GM18868 (cell line): Measurements from ENCODE around the gene ARHGAP9.
"Not testable (repeated sequence)": the region's sequence is repeated elsewhere in the genome, so short reads cannot be mapped to it uniquely, and the experiment has no call there.

ENCODE experiments used
- ATAC-seq: cut with Tn5 transposase; IDR thresholded peaks from one replicate; pipeline ENCODE4 v1.9.1; 2021; ENCODE audit warnings: mild to moderate bottlenecking, moderate library complexity; ENCODE audit not compliant: unreplicated experiment

ARHGAP9 gene

GRCh38 chr12:57459055-57459749 lies 20.5 kb downstream of the ARHGAP9 start:
- ATAC-seq: peak; percentile 72

DNA sequence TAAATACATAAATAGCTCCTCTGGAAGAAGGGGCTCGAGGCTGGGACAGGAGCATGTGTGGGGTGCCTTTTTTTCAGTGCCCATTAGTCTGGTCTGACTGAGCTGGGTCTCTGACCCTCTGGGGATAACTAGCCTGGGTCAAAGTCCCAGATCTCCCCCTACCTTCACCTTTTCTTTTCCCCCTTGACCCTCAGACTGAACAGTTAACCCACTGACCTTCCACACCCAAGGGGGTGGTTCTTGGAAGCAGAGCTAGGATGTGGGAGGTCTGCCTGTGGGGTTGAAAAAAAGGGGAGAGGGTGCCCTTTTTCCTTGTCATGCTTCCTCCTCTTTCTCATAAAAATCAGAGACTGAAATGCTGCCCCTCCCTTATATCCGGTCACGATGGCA lies 21.0 kb downstream of the ARHGAP9 start:
- no peak for ATAC-seq

GRCh38 chr12:57456737-57457490 lies 22.8 kb downstream of the ARHGAP9 start:
- ATAC-seq: no peak

DNA sequence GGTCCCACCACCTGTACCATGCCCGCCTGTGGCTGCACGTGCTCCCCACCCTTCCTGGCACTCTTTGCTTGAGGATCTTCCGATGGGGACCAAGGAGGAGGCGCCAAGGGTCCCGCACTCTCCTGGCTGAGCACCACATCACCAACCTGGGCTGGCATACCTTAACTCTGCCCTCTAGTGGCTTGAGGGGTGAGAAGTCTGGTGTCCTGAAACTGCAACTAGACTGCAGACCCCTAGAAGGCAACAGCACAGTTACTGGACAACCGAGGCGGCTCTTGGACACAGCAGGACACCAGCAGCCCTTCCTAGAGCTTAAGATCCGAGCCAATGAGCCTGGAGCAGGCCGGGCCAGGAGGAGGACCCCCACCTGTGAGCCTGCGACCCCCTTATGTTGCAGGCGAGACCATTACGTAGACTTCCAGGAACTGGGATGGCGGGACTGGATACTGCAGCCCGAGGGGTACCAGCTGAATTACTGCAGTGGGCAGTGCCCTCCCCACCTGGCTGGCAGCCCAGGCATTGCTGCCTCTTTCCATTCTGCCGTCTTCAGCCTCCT lies 23.4 kb downstream of the ARHGAP9 start:
- ATAC-seq: peak; percentile 35

DNA sequence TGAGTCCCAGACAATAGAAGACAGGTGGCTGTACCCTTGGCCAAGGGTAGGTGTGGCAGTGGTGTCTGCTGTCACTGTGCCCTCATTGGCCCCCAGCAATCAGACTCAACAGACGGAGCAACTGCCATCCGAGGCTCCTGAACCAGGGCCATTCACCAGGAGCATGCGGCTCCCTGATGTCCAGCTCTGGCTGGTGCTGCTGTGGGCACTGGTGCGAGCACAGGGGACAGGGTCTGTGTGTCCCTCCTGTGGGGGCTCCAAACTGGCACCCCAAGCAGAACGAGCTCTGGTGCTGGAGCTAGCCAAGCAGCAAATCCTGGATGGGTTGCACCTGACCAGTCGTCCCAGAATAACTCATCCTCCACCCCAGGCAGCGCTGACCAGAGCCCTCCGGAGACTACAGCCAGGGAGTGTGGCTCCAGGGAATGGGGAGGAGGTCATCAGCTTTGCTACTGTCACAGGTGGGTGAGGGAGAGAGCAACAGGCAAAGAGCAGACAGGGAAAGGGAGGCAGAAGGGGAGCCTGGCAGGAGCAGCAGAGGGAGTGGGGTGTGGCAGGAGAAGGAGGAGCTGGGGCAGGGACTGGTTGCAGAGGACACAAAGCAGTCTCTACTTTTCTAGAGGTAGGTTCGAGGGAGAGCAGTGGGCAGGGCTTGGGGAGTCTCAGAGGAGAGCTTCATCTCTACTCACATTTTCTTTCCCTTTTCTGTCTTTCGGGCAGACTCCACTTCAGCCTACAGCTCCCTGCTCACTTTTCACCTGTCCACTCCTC lies 24.1 kb downstream of the ARHGAP9 start:
- no peak for ATAC-seq

- no peak for ATAC-seq
Observed at GRCh38 chr12:57454566-57455373, 24.9 kb downstream of the ARHGAP9 start, which contains the start of gene INHBE. TSS of gene INHBE (plus strand) at chr12:57455307. CDS start at chr12:57455537, 230 bp downstream.

DNA sequence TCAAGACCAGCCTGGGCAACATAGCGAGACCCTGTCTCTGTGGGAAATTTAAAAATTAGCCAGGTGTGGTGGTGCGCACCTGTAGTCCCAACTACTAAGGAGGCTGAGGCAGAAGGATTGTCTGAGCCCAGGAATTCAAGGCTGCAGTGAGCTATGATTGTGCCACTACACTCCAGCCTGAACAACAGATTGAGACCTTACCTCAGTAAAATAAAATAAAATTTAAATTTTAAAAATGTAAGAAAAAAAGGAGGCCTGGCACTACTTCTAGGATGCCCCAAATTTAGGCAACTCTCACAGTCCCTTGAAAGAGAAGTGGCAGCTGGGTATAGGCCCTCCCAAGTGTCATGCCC lies 25.5 kb downstream of the ARHGAP9 start:
- ATAC-seq: no peak

- ATAC-seq: peak; percentile 58
Observed at GRCh38 chr12:57452937-57453509, 26.6 kb downstream of the ARHGAP9 start.

GRCh38 chr12:57452181-57452936 lies 27.3 kb downstream of the ARHGAP9 start:
- ATAC-seq: no peak

DNA sequence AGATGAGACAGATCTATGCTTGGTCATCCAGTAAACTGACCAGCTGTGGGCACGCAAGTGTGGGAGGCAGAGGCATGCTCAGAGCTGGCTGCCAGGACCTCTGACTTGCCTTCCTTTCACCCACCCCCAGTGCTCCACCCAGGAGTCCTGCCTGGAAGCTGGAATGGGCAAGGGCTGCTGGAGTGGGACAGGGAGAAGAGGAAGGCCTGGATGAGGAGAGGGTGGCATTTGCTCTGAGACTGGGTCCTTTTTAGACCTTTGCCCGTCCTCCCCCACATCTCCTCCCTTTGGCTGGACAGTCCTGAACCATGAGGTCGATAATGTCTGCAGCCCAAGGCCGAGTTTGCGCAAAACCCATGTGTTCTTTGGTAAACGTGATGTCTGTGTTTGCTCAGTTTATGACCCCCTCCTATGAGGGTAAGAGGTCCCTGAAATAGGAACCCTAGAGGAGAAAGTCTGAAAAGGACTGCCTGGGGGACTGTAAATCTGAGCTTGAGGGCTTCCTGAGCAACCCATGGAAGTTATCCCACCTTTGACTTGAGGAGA lies 28.4 kb downstream of the ARHGAP9 start:
- ATAC-seq: no peak

DNA sequence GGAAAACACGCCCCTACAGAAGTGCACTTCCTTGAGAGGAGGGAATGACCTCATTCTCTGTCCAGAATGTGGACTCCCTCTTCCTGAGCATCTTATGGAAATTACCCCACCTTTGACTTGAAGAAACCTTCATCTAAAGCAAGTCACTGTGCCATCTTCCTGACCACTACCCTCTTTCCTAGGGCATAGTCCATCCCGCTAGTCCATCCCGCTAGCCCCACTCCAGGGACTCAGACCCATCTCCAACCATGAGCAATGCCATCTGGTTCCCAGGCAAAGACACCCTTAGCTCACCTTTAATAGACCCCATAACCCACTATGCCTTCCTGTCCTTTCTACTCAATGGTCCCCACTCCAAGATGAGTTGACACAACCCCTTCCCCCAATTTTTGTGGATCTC lies 29.6 kb downstream of the ARHGAP9 start:
- no peak for ATAC-seq

- no peak for ATAC-seq
Observed at GRCh38 chr12:57449375-57449774, 30.3 kb downstream of the ARHGAP9 start.

GRCh38 chr12:57448669-57449068 lies 31.0 kb downstream of the ARHGAP9 start:
- no peak for ATAC-seq

DNA sequence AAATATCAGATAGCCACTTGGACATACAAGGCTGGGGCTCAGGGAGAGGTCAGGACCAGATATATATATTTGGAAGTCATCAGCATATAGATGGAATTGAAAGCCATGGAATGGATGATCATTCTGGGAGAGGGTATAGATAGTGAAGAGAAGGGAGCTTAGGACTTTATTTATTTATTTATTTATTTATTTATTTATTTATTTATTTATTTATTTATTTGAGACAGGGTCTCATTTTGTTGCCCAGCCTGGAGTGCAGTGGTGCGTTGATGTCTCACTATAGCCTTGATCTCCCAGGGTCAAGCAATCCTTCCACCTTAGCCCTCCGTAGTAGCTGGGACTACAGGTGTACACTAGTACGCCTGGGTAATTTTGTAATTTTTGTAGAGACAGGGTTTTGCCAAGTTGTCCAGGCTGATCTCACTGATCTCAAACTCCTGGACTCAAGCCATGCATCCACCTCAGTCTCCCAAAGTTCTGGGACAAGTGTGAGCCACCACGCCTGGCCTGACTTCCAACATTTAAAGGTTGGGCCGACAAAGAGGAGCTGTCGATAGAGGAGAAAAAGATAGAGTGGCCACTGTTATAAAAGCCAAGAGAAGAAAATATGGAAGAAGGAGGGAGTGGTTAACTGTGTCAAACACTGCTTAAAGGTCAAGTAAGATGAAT lies 33.2 kb downstream of the ARHGAP9 start:
- no peak for ATAC-seq

GRCh38 chr12:57444744-57445143 lies 34.9 kb downstream of the ARHGAP9 start:
- ATAC-seq: no peak

DNA sequence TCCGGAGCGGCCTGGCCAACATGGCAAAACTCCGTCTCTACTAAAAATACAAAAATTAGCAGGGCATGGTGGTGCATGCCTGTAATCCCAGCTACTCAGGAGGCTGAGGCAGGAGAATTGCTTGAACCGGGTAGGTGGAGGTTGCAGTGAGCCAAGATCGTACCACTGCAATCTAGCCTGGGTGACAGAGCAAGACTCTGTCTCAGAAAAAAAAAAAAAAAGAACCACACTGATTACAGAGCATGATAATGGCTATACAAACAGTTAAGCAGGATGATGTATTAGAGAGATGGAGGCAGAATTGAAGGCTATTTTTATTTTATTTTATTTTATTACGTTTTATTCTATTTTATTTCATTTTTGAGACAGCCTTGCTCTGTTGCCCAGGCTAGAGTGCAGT lies 35.3 kb downstream of the ARHGAP9 start:
- ATAC-seq: not testable (repeated sequence)

DNA sequence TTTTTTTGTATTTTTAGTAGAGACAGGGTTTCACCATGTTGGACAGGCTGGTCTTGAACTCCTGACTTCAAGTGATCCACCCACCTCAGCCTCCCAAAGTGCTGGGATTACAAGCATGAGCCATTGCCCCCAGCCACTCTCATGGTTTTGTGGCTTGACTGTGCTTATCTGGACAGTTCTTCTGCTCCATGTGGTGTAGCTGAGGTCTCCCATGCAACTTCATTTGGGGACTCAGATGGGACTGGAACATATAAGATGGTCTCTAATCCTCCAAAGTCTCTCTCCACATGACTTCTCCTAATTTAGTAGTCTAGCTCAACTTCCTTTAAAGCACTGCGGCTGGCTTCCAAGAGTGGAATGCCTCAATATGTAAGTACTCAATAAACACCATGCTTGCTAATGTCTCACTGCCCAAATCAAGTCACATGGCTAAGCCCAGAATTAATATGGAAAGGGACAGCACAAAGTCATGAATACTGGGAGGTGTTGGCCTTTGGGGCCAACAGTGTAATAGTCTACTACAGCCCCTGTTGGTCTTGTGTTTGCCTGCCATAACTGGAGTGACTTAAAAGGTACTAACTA lies 37.7 kb downstream of the ARHGAP9 start:
- no peak for ATAC-seq

GRCh38 chr12:57441393-57441792 lies 38.3 kb downstream of the ARHGAP9 start:
- not testable (repeated sequence) for ATAC-seq
